Body of pancreas (tissue), 4 donors: Measurements from ENCODE around the gene BCAP29.

Experiments
- POLR2A ChIP-seq, 3 donors: fragments of 450-650 bp; IDR thresholded peaks; one replicate each; pipeline ENCODE4 v1.6.1; 2016; ENCODE audit warnings: antibody characterized with exemption in 3 of 3, mild to moderate bottlenecking in 2 of 3
- TF ChIP-seq, protein P1 (sequence below), 7 experiments: fragments of 450-650 bp in 4 of 7; fragments of 200-600 bp in 3 of 7; sonication (generic) in 3 of 7; IDR thresholded peaks; one replicate each; pipeline ENCODE4 v1.5.1; 2016 to 2019; ENCODE audit warnings: antibody characterized with exemption in 7 of 7

DNA sequence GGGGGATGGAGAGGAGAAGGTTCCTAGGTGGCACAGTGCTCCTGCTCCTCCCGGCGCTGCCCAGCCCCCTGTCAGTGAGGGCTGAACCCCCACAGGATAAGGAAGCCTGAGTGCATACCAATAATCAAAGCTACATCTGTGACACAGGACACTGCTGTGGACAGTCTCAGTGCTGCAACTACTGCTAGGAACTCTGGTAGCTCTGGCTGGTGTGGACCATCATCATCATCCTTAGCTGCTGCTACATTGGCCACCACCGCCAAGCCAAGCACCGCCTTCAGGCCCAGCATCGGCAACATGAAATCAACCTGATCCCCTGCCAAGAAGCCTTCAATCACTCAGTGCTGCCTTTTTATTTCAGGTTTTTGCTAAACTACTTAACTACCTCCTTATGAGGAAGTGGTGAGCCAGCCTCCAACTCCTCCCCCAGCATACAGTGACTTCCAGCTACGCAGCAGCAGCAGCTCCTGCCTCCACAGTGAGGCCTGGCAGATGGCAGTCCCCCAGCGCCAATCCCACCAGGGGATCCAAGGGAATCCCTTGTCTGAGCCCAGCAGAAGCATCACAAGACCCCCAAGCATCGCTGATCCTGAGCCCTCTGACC lies 48.5 kb downstream of the BCAP29 start:
- TF ChIP-seq, protein P1, sequence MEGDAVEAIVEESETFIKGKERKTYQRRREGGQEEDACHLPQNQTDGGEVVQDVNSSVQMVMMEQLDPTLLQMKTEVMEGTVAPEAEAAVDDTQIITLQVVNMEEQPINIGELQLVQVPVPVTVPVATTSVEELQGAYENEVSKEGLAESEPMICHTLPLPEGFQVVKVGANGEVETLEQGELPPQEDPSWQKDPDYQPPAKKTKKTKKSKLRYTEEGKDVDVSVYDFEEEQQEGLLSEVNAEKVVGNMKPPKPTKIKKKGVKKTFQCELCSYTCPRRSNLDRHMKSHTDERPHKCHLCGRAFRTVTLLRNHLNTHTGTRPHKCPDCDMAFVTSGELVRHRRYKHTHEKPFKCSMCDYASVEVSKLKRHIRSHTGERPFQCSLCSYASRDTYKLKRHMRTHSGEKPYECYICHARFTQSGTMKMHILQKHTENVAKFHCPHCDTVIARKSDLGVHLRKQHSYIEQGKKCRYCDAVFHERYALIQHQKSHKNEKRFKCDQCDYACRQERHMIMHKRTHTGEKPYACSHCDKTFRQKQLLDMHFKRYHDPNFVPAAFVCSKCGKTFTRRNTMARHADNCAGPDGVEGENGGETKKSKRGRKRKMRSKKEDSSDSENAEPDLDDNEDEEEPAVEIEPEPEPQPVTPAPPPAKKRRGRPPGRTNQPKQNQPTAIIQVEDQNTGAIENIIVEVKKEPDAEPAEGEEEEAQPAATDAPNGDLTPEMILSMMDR (IDR thresholded peaks at IDR 0.05) = no peak
- TF ChIP-seq POLR2A (IDR thresholded peaks at IDR 0.05) = no peak
